ENCODE data around the gene KCNAB1.
A peak's percentile ranks its signal among the peaks of the same experiment; 100 is the strongest.
"Not testable (repeated sequence)": the region's sequence is repeated elsewhere in the genome, so short reads cannot be mapped to it uniquely, and the experiment has no call there.

KCNAB1 gene

GRCh38 chr3:156120528-156121251 is at the start of gene KCNAB1:
KCNAB1 (plus strand) TSS chr3:156120578.
- DNase-seq (ENCODE audit: low read depth in 2 of 2) = no peak

GRCh38 chr3:156071031-156071430 is 49.3 kb upstream of the KCNAB1 start:
- DNase-seq (ENCODE audit: low read depth in 2 of 2) = peak in 1 of 2 experiments; percentile 5

- not testable (repeated sequence) for DNase-seq (ENCODE audit: low read depth in 2 of 2)
These were observed 47.3 kb upstream of the KCNAB1 start for GRCh38 chr3:156072950-156073657.

GRCh38 chr3:156090126-156090525 is 30.3 kb upstream of the KCNAB1 start:
- DNase-seq (ENCODE audit: low read depth in 2 of 2) = no peak

GRCh38 chr3:156093964-156094363 is 26.4 kb upstream of the KCNAB1 start:
- DNase-seq (ENCODE audit: low read depth in 2 of 2) = no peak

GRCh38 chr3:156094391-156094790 is 26.0 kb upstream of the KCNAB1 start:
- DNase-seq (ENCODE audit: low read depth in 2 of 2) = no peak

- not testable (repeated sequence) for DNase-seq (ENCODE audit: low read depth in 2 of 2)
These were observed 24.7 kb upstream of the KCNAB1 start for GRCh38 chr3:156095652-156096051.

GRCh38 chr3:156098437-156099035 is 21.8 kb upstream of the KCNAB1 start:
- DNase-seq (ENCODE audit: low read depth in 2 of 2) = no peak

- DNase-seq (ENCODE audit: low read depth in 2 of 2) = not testable (repeated sequence)
These were observed 21.0 kb upstream of the KCNAB1 start for GRCh38 chr3:156099348-156099747.

GRCh38 chr3:156099984-156100383 is 20.4 kb upstream of the KCNAB1 start:
- not testable (repeated sequence) for DNase-seq (ENCODE audit: low read depth in 2 of 2)

- DNase-seq (ENCODE audit: low read depth in 2 of 2) = no peak
These were observed 18.0 kb upstream of the KCNAB1 start for GRCh38 chr3:156102267-156102931.

- DNase-seq (ENCODE audit: low read depth in 2 of 2) = no peak
These were observed 13.5 kb upstream of the KCNAB1 start for GRCh38 chr3:156106721-156107373.

- DNase-seq (ENCODE audit: low read depth in 2 of 2) = no peak
These were observed 12.9 kb upstream of the KCNAB1 start for GRCh38 chr3:156107504-156107903.

- no peak for DNase-seq (ENCODE audit: low read depth in 2 of 2)
These were observed 11.8 kb upstream of the KCNAB1 start for GRCh38 chr3:156108616-156109015.

- no peak for DNase-seq (ENCODE audit: low read depth in 2 of 2)
These were observed 10.4 kb upstream of the KCNAB1 start for GRCh38 chr3:156109989-156110388.

GRCh38 chr3:156126467-156126866 is 6.1 kb downstream of the KCNAB1 start:
- DNase-seq (ENCODE audit: low read depth in 2 of 2) = no peak

GRCh38 chr3:156131241-156131640 is 10.9 kb downstream of the KCNAB1 start:
- DNase-seq (ENCODE audit: low read depth in 2 of 2) = no peak

GRCh38 chr3:156131799-156132198 is 11.4 kb downstream of the KCNAB1 start:
- no peak for DNase-seq (ENCODE audit: low read depth in 2 of 2)

GRCh38 chr3:156132313-156132712 is 11.9 kb downstream of the KCNAB1 start:
- DNase-seq (ENCODE audit: low read depth in 2 of 2) = no peak

GRCh38 chr3:156133076-156133475 is 12.7 kb downstream of the KCNAB1 start:
- DNase-seq (ENCODE audit: low read depth in 2 of 2) = no peak

- no peak for DNase-seq (ENCODE audit: low read depth in 2 of 2)
These were observed 15.7 kb downstream of the KCNAB1 start for GRCh38 chr3:156135921-156136638.

Measured in fibroblast of skin of left biceps (primary cell).